GM21786 (cell line): ENCODE measurements around the gene RND1.
A peak's percentile ranks its signal among the peaks of the same experiment; 100 is the strongest.

Experiments
- ATAC-seq: cut with Tn5 transposase; IDR thresholded peaks from one replicate; pipeline ENCODE4 v1.9.1; 2021; ENCODE audit not compliant: unreplicated experiment

The RND1 gene

GRCh38 chr12:48828841-48829575 lies 36.7 kb downstream of the RND1 start:
- ATAC-seq: no peak

- no peak for ATAC-seq
Observed at GRCh38 chr12:48828293-48828692, 37.4 kb downstream of the RND1 start.

GRCh38 chr12:48827513-48828096 lies 38.1 kb downstream of the RND1 start:
- ATAC-seq: no peak

- ATAC-seq: no peak
Observed at GRCh38 chr12:48827026-48827425, 38.6 kb downstream of the RND1 start.

GRCh38 chr12:48826209-48826855 lies 39.3 kb downstream of the RND1 start:
- ATAC-seq: no peak

- ATAC-seq: no peak
Observed at GRCh38 chr12:48824905-48825304, 40.8 kb downstream of the RND1 start.

GRCh38 chr12:48824112-48824511 lies 41.6 kb downstream of the RND1 start:
- ATAC-seq: no peak

GRCh38 chr12:48823281-48823680 lies 42.4 kb downstream of the RND1 start:
- no peak for ATAC-seq

GRCh38 chr12:48822711-48823110 lies 43.0 kb downstream of the RND1 start:
- ATAC-seq: no peak

GRCh38 chr12:48822139-48822538 lies 43.5 kb downstream of the RND1 start:
- no peak for ATAC-seq

- no peak for ATAC-seq
Observed at GRCh38 chr12:48819986-48820725, 45.5 kb downstream of the RND1 start.

GRCh38 chr12:48818831-48819590 lies 46.7 kb downstream of the RND1 start:
- no peak for ATAC-seq

- peak; percentile 37 for ATAC-seq
Observed at GRCh38 chr12:48817873-48818830, 47.5 kb downstream of the RND1 start, which contains the start of gene CACNB3. Gene CACNB3 (plus strand): TSS chr12:48818496. CDS start chr12:48818930, 434 bp downstream.

GRCh38 chr12:48816143-48816854 lies 49.4 kb downstream of the RND1 start:
- no peak for ATAC-seq

- no peak for ATAC-seq
Observed at GRCh38 chr12:48815126-48816110, 50.3 kb downstream of the RND1 start.

GRCh38 chr12:48814262-48815125 lies 51.2 kb downstream of the RND1 start:
- peak; percentile 70 for ATAC-seq
